Colonic mucosa (tissue), 4 donors: ENCODE results near the gene ABHD12B. TPM values are rescaled to one million over a fixed set of nuclear protein-coding genes. Genes with fewer than 3 reads are reported as not detected.

Source experiments
- DNase-seq: peaks from one replicate; pipeline ENCODE4 v3.0.0-alpha.2; 2020
- H3K27ac ChIP-seq: fragments of 200-600 bp; one replicate; pipeline ENCODE4 v1.8.0; 2021
- H3K27me3 ChIP-seq: fragments of 200-600 bp; one replicate; pipeline ENCODE4 v1.8.0; 2021
- H3K36me3 ChIP-seq: fragments of 200-600 bp; one replicate; pipeline ENCODE4 v1.8.0; 2021
- H3K4me1 ChIP-seq: fragments of 200-600 bp; one replicate; pipeline ENCODE4 v1.8.0; 2021; ENCODE audit warnings: mild to moderate bottlenecking
- H3K4me3 ChIP-seq: fragments of 200-600 bp; one replicate; pipeline ENCODE4 v1.8.0; 2021
- H3K9ac ChIP-seq, 2 donors: one replicate each; pipeline ENCODE4 v1.7.0; 2013; ENCODE audit warnings: control low read depth in 2 of 2, low read depth in 2 of 2, low read length in 2 of 2
- H3K9me3 ChIP-seq: fragments of 200-600 bp; one replicate; pipeline ENCODE4 v1.8.0; 2021
- intact Hi-C: fragments of 100-400 bp; cut with DNase I; formaldehyde crosslinking; loops from one replicate; pipeline ENCODE4 v1.14.1; 2022
- total RNA-seq, 2 donors: library from RNA; stranded (reverse); fragmentation: NEBNext Ultra II Directional in 1 of 2; extraction: Animal tissue kit (Norgen Biotek cat#: 25700) in 1 of 2; gene quantifications; one replicate each; pipeline ENCODE4 v1.2.1, GENCODE V29; 2021
- TF ChIP-seq, protein P1 (sequence below): fragments of 200-600 bp; IDR thresholded peaks from one replicate; pipeline ENCODE4 v1.8.0; 2022; ENCODE audit warnings: antibody characterized with exemption, mild to moderate bottlenecking
- donor health status: healthy.
- donor health status: DM: no; HTN: no; CAD: no.
- donor health status: DM: no; HTN: no; CAD: no.

Gene ABHD12B
- total RNA-seq, 2 donors from 2014 or later: 11.0 to 20.7 TPM

DNA sequence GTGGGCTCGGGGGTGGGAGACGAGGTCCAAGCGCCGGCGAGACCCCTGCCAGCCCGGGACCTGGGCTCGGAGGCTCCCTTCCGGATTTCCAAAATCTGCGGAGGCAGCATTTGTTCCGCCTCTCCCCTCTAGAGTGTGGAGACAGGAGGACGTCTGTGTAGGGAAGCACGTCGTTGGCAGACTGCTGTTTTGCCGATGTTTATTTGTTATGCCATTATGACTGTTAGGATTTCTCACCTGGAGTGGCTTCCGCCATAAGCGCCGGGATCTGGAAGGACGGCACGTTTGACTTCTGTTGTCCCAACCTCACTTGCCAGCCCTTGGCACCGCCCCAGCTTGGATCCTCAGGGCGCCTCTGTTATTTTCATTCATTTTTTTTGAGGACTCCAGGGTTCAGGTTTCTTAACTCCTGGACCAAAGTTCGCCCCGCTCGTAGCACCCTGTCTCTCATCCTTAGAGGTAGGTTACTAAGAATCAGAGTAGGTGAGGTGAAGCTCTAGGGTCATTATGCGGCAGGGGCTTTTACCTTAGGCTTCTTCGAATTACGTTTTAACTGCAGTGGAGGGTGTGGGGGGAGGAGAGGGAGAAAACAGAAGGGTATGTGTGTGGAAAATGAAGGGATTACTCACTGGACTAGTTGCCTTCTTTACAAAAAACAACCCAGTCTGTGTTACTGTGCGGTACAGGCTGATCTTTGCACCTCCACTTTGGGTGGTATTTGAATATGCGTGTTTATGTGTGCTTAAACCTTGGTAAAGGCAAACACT lies 73.0 kb downstream of the ABHD12B start:
- peaks cover 4% of the 10 kb centered on the region for H3K4me1 ChIP-seq
- H3K4me3 ChIP-seq: peak overlapping the region; percentile 80
- H3K27ac ChIP-seq: peak overlapping the region; percentile 85
- H3K27me3 ChIP-seq: no peaks in the 10 kb centered on the region
- H3K36me3 ChIP-seq: no peaks in the 10 kb centered on the region
- intact Hi-C loops: no loop called here
- TF ChIP-seq, protein P1, sequence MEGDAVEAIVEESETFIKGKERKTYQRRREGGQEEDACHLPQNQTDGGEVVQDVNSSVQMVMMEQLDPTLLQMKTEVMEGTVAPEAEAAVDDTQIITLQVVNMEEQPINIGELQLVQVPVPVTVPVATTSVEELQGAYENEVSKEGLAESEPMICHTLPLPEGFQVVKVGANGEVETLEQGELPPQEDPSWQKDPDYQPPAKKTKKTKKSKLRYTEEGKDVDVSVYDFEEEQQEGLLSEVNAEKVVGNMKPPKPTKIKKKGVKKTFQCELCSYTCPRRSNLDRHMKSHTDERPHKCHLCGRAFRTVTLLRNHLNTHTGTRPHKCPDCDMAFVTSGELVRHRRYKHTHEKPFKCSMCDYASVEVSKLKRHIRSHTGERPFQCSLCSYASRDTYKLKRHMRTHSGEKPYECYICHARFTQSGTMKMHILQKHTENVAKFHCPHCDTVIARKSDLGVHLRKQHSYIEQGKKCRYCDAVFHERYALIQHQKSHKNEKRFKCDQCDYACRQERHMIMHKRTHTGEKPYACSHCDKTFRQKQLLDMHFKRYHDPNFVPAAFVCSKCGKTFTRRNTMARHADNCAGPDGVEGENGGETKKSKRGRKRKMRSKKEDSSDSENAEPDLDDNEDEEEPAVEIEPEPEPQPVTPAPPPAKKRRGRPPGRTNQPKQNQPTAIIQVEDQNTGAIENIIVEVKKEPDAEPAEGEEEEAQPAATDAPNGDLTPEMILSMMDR: no peak
- DNase-seq: peak; percentile 75
- peak overlapping the region; percentile 42 to 82 for H3K9ac ChIP-seq
- no peaks in the 10 kb centered on the region for H3K9me3 ChIP-seq

- H3K9ac ChIP-seq: no peak overlapping the region
- no peak for DNase-seq
- no peaks in the 10 kb centered on the region for H3K9me3 ChIP-seq
- H3K4me3 ChIP-seq: no peak overlapping the region
- H3K4me1 ChIP-seq: peaks cover 4% of the 10 kb centered on the region
- H3K36me3 ChIP-seq: no peaks in the 10 kb centered on the region
- no peaks in the 10 kb centered on the region for H3K27me3 ChIP-seq
- intact Hi-C loops: no loop called here
- H3K27ac ChIP-seq: no peak overlapping the region
- TF ChIP-seq, protein P1: no peak
Measured at GRCh38 chr14:50946234-50946935, 74.5 kb downstream of the ABHD12B start.

- TF ChIP-seq, protein P1: no peak
- DNase-seq: no peak
- intact Hi-C loops: no loop called here
- Histone ChIP-seq H3K27ac (no peak overlapping the region), H3K36me3 (no peaks in the 10 kb centered on the region), H3K9me3 (no peaks in the 10 kb centered on the region), H3K27me3 (no peaks in the 10 kb centered on the region), H3K4me3 (no peak overlapping the region), H3K4me1 (peaks cover 4% of the 10 kb centered on the region), H3K9ac (no peak overlapping the region)
Measured at GRCh38 chr14:50947446-50947845, 75.6 kb downstream of the ABHD12B start.

GRCh38 chr14:50948205-50948604 lies 76.4 kb downstream of the ABHD12B start:
- H3K4me1 ChIP-seq: peaks cover 4% of the 10 kb centered on the region
- H3K9me3 ChIP-seq: no peaks in the 10 kb centered on the region
- H3K4me3 ChIP-seq: no peak overlapping the region
- DNase-seq: no peak
- H3K27ac ChIP-seq: no peak overlapping the region
- no peaks in the 10 kb centered on the region for H3K36me3 ChIP-seq
- H3K27me3 ChIP-seq: no peaks in the 10 kb centered on the region
- intact Hi-C loops: no loop called here
- no peak overlapping the region for H3K9ac ChIP-seq
- TF ChIP-seq, protein P1: no peak

GRCh38 chr14:50951032-50951431 lies 79.2 kb downstream of the ABHD12B start:
- intact Hi-C loops: loop anchor here (5.0 kb wide), 1 partner anchor 271 kb away; no protein-coding TSS in a partner anchor

More at GRCh38 chr14:50951032-50951431, 79.2 kb downstream of the ABHD12B start:
- no peak overlapping the region for H3K4me3 ChIP-seq
- no peak for DNase-seq
- H3K9ac ChIP-seq: no peak overlapping the region
- TF ChIP-seq, protein P1: no peak
- H3K4me1 ChIP-seq: no peaks in the 10 kb centered on the region
- no peaks in the 10 kb centered on the region for H3K36me3 ChIP-seq
- H3K27me3 ChIP-seq: no peaks in the 10 kb centered on the region
- no peaks in the 10 kb centered on the region for H3K9me3 ChIP-seq
- H3K27ac ChIP-seq: no peak overlapping the region
